Astrocyte of the cerebellum (primary cell): ENCODE measurements around the gene VWA2.

Experiments used
- DNase-seq: peaks from one replicate; pipeline ENCODE4 v3.0.0-alpha.2; 2011; ENCODE audit warnings: low read depth
- H3K4me3 ChIP-seq: 2 replicates; pipeline ENCODE4 v1.5.1; 2011; ENCODE audit warnings: mild to moderate bottlenecking, low read depth, low read length, moderate library complexity
- in situ Hi-C: cut with HindIII; loops from 2 replicates; pipeline ENCODE4 v1.10.0; 2017; ENCODE audit warnings: low sequenced_read_pairs
- TF ChIP-seq, protein P1 (sequence below): IDR thresholded peaks from 2 replicates; pipeline ENCODE4 v1.5.1; 2012; ENCODE audit warnings: low read length, low read depth, moderate library complexity, mild to moderate bottlenecking; ENCODE audit errors: missing control alignments

Gene VWA2

DNA sequence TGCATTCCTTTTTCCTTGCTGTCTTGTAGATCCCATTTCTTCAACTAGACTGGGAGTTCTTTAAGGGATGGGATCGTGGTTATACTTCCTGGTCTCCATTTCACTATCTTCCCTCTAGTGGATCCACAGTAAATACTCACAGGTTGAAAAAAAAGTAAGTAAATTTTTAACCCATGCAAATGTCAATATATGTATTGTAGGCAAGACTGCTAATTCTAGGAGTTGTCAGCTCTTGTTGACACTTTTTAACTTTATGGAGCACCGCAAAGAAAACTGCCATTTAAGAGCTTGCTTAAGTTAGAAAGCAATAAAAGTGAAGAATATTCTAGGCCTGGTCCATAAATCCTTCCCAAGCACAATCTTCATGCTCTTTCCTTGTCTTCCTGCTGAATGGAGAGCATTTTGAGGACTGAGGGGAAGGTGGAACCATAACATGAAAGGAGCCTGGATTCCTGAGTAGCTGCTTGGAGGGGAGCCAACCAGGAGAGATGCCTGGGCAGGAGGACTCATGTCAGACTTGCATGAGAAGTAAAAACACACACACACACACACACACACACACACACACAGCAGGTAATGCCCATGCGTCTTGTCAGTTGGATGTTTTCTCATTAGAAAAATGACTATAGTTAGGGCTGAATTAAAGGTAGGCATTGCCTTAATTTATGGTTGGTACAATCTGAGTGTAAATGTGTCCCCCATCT lies 32.2 kb downstream of the VWA2 start:
- TF ChIP-seq, protein P1, sequence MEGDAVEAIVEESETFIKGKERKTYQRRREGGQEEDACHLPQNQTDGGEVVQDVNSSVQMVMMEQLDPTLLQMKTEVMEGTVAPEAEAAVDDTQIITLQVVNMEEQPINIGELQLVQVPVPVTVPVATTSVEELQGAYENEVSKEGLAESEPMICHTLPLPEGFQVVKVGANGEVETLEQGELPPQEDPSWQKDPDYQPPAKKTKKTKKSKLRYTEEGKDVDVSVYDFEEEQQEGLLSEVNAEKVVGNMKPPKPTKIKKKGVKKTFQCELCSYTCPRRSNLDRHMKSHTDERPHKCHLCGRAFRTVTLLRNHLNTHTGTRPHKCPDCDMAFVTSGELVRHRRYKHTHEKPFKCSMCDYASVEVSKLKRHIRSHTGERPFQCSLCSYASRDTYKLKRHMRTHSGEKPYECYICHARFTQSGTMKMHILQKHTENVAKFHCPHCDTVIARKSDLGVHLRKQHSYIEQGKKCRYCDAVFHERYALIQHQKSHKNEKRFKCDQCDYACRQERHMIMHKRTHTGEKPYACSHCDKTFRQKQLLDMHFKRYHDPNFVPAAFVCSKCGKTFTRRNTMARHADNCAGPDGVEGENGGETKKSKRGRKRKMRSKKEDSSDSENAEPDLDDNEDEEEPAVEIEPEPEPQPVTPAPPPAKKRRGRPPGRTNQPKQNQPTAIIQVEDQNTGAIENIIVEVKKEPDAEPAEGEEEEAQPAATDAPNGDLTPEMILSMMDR: no peak
- DNase-seq: peak; percentile 77
- in situ Hi-C loops: no loop called here
- no peak overlapping the region for H3K4me3 ChIP-seq

DNA sequence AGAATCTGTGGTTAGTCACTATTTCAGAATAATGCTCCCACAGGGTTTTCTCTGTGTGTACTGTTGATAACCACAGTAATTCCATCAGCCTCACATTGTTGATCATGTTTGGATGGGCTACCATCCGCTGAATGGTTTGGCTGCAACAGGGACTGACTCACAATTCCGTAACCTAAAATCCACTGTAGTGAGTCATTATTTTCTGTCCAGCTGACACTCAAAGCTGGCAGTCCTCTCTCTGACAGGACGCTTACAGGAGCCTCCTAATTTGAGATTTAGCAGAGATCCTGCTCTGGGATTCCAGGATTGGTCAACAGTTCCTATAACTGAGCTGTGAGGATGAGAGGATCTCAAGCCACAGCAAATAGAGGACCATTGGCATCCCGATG lies 32.7 kb downstream of the VWA2 start:
- TF ChIP-seq, protein P1: no peak
- peak; percentile 96 for DNase-seq
- no peak overlapping the region for H3K4me3 ChIP-seq
- in situ Hi-C loops: no loop called here

DNA sequence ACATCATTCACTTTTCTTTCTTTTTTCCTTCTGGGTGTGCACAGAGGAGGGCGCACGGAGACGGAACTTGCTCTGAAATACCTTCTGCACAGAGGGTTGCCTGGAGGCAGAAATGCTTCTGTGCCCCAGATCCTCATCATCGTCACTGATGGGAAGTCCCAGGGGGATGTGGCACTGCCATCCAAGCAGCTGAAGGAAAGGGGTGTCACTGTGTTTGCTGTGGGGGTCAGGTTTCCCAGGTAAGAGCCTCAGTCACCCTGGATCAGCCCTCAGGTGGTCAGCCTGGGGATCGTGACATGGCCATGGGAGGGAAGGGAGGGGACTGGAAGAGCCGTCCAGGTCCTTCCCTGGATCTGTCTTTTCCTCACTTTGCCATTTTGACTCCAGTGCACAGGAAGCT lies 33.6 kb downstream of the VWA2 start:
- TF ChIP-seq, protein P1: no peak
- no peak for DNase-seq
- no peak overlapping the region for H3K4me3 ChIP-seq
- in situ Hi-C loops: no loop called here

DNA sequence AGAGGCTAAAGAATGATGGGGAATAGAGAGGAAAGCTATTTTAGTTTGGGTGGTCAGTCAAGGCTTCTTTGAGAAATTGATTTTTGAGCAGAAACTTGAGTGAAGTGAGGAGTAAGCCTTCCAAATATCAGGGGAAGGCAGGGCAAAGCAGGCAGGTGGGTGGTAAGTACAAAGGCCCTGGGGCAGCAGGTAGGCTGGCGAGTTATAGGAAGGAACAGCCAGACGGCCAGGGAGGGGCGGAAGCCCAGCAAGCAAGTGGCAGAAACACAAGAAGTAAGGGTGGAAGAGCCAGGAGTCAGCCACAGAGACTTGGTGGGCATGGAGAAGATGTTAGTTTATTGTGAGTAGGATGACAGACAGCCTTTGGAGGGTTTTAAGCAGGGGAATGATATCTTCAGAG lies 34.9 kb downstream of the VWA2 start:
- TF ChIP-seq, protein P1: no peak
- H3K4me3 ChIP-seq: no peak overlapping the region
- DNase-seq: no peak
- in situ Hi-C loops: no loop called here

DNA sequence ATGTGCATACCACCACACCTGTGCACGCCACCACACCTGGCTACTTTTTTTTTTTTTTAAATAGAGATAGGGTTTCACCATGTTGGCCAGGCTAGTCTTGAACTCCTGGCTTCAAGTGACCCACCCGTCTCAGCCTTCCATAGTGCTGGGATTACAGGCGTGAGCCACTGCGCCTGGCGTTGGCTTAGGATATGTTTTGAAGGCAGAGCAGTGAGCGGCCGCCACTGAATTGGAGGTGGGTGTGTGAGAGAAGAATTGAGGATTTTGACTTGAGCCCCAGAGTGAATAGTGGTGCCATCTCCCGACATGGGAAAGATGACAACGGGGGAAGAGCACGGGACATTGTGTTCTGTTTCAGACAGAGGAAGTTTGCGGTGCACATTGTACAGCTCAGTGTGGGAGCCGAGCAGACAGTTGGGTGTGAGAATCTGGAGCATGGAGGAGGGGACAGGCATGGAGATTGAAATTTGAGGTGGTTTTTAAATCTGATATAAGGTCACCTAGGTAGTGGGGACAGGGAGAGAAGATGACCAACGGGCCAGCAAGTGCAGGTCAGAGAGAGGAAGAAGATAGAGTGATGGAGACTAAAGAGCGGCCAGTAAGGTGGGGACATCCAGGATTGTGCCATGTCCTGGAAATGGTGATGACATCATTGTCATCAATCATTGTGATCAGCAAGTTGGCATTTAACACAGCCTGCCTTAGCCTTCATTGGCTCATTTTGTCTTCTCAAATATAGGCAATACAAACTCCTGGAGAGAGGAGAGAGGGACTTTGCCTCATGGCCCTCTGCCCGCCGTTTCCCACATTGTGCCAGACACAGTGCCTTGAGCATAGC lies 35.8 kb downstream of the VWA2 start:
- TF ChIP-seq, protein P1: no peak
- DNase-seq: no peak
- in situ Hi-C loops: no loop called here
- H3K4me3 ChIP-seq: no peak overlapping the region

DNA sequence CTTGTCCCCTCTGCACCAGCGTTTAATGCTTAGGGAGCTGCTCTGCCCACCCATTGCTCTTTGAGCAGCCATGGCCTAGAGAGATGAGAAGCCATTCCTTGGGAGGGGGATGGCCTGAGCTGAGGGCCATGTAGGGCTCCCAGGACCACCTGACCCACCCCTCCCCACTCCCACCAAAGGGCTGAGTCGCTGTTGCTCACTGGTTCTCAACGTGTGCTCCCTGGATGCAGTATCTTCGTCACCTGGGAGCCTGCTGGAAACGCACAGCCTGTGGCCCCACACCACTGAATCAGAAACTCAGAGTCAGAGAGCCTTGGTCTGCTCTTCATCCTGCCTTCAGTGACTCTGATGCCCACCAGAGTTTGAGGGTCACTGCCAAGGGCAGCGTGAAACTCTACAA lies 37.0 kb downstream of the VWA2 start:
- TF ChIP-seq, protein P1: no peak
- DNase-seq: no peak
- in situ Hi-C loops: no loop called here
- H3K4me3 ChIP-seq: no peak overlapping the region
